ENCODE measurements around the gene TUT4. TPM values are rescaled to one million over a fixed set of nuclear protein-coding genes. Genes with fewer than 3 reads are reported as not detected.

TUT4 gene
- total and polyA plus RNA-seq, 7 donors, result 13.3 to 70.5 (median 50.3) TPM

GRCh38 chr1:52576074-52576473 lies 23.2 kb upstream of the TUT4 start:
- 92 to 100% (median 96%) methylated on average over 1 of the region's 1 CpG for WGBS, 3 donors
- ATAC-seq, result no peak
- Histone ChIP-seq H3K4me3 (no peak overlapping the region), H3K4me1 (no peaks in the 10 kb centered on the region), H3K36me3 (ENCODE audit: insufficient read depth in 1 of 2, low read depth in 1 of 2) (no peaks in the 10 kb centered on the region), H3K27me3 (ENCODE audit: insufficient read depth in 3 of 3, low read length in 2 of 3) (no peaks in the 10 kb centered on the region), H3K27ac (no peak overlapping the region), H3K9me3 (no peaks in the 10 kb centered on the region)
- no peak for DNase-seq
- TF ChIP-seq, protein P1, sequence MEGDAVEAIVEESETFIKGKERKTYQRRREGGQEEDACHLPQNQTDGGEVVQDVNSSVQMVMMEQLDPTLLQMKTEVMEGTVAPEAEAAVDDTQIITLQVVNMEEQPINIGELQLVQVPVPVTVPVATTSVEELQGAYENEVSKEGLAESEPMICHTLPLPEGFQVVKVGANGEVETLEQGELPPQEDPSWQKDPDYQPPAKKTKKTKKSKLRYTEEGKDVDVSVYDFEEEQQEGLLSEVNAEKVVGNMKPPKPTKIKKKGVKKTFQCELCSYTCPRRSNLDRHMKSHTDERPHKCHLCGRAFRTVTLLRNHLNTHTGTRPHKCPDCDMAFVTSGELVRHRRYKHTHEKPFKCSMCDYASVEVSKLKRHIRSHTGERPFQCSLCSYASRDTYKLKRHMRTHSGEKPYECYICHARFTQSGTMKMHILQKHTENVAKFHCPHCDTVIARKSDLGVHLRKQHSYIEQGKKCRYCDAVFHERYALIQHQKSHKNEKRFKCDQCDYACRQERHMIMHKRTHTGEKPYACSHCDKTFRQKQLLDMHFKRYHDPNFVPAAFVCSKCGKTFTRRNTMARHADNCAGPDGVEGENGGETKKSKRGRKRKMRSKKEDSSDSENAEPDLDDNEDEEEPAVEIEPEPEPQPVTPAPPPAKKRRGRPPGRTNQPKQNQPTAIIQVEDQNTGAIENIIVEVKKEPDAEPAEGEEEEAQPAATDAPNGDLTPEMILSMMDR (IDR thresholded peaks at IDR 0.05), result no peak
- intact Hi-C loops (cut with DNase I), result no loop called here

GRCh38 chr1:52574594-52574993 lies 21.7 kb upstream of the TUT4 start:
- 73 to 81% (median 74%) methylated on average over 2 of the region's 2 CpGs for WGBS, 3 donors
- DNase-seq (no peak), ATAC-seq (no peak)
- Histone ChIP-seq H3K27me3 (ENCODE audit: insufficient read depth in 3 of 3, low read length in 2 of 3) (no peaks in the 10 kb centered on the region), H3K4me1 (no peaks in the 10 kb centered on the region), H3K27ac (no peak overlapping the region), H3K4me3 (no peak overlapping the region), H3K9me3 (no peaks in the 10 kb centered on the region), H3K36me3 (ENCODE audit: insufficient read depth in 1 of 2, low read depth in 1 of 2) (no peaks in the 10 kb centered on the region)
- intact Hi-C loops (cut with DNase I), result no loop called here
- TF ChIP-seq, protein P1 (IDR thresholded peaks at IDR 0.05), result no peak

DNA sequence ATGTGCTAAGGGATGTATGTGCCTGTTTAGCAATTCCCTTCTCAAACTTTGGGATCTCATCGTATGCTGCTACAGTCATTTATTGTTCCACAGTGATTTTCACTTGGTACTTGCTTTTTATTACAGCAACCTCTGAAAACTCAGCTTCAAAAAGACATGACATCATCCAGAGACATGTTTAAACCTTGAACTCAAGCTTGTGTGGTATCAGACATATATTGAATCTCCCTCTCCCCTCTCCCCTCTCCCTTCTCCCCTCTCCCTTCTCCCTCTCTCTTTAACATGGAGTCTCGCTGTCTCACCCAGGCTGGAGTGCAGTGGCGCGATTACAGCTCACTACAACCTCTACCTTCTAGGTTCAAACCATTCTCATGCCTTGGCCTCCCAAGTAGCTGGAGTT lies 19.5 kb upstream of the TUT4 start:
- intact Hi-C loops (cut with DNase I), result no loop called here
- ATAC-seq, result no peak
- Histone ChIP-seq H3K9me3 (no peaks in the 10 kb centered on the region), H3K27me3 (ENCODE audit: insufficient read depth in 3 of 3, low read length in 2 of 3) (no peaks in the 10 kb centered on the region), H3K36me3 (ENCODE audit: insufficient read depth in 1 of 2, low read depth in 1 of 2) (no peaks in the 10 kb centered on the region), H3K4me3 (no peak overlapping the region), H3K27ac (no peak overlapping the region), H3K4me1 (no peaks in the 10 kb centered on the region)
- WGBS, 3 donors, result 92 to 97% (median 95%) methylated on average over 4 of the region's 4 CpGs
- TF ChIP-seq, protein P1 (IDR thresholded peaks at IDR 0.05), result no peak
- no peak for DNase-seq

DNA sequence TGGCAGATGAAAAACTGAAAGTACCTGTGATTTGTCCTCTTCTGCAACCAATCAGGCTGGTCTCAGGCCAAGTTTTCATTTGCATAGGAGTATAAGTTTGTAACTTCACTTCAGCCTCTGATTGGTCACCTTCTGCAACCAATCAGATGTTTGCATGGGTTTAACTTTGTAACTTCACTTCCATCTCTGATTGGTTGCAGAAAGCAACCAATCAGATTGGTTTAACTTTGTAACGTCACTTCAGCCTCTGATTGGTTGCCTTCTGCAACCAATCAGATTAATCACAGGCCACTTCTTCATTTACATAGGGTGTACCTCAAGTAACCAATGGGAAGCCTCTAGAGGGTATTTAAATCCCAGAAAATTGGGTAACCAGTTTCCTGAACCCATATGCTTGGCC lies 18.9 kb upstream of the TUT4 start:
- intact Hi-C loops (cut with DNase I), result no loop called here
- TF ChIP-seq, protein P1 (IDR thresholded peaks at IDR 0.05), result no peak
- WGBS, 3 donors, result 67 to 79% (median 69%) methylated on average over 1 of the region's 1 CpG
- H3K36me3 ChIP-seq (ENCODE audit: insufficient read depth in 1 of 2, low read depth in 1 of 2), result no peaks in the 10 kb centered on the region
- no peaks in the 10 kb centered on the region for H3K9me3 ChIP-seq
- ATAC-seq (no peak), DNase-seq (no peak)
- no peaks in the 10 kb centered on the region for H3K27me3 ChIP-seq (ENCODE audit: insufficient read depth in 3 of 3, low read length in 2 of 3)
- no peak overlapping the region for H3K27ac ChIP-seq
- no peak overlapping the region for H3K4me3 ChIP-seq
- H3K4me1 ChIP-seq, result no peaks in the 10 kb centered on the region

GRCh38 chr1:52569449-52570210 lies 16.7 kb upstream of the TUT4 start:
- TF ChIP-seq, protein P1 (IDR thresholded peaks at IDR 0.05), result no peak
- no peaks in the 10 kb centered on the region for H3K27me3 ChIP-seq (ENCODE audit: insufficient read depth in 3 of 3, low read length in 2 of 3)
- 39 to 47% (median 41%) methylated on average over 7 of the region's 7 CpGs for WGBS, 3 donors
- H3K4me1 ChIP-seq, result no peaks in the 10 kb centered on the region
- ATAC-seq (no peak), DNase-seq (no peak)
- H3K27ac ChIP-seq, result no peak overlapping the region
- H3K9me3 ChIP-seq, result no peaks in the 10 kb centered on the region
- intact Hi-C loops (cut with DNase I), result no loop called here
- H3K4me3 ChIP-seq, result no peak overlapping the region
- no peaks in the 10 kb centered on the region for H3K36me3 ChIP-seq (ENCODE audit: insufficient read depth in 1 of 2, low read depth in 1 of 2)

Measured in psoas muscle (tissue), 8 donors.